PFSK-1 (cell line): Measurements from ENCODE around the gene FNDC10.

ENCODE experiments used
- SIN3A ChIP-seq: IDR thresholded peaks from 2 replicates; pipeline ENCODE4 v1.6.1; 2012; ENCODE audit warnings: mild to moderate bottlenecking, low read length, moderate library complexity, borderline replicate concordance; ENCODE audit not compliant: insufficient read depth
- TAF1 ChIP-seq: IDR thresholded peaks from 2 replicates; pipeline ENCODE4 v1.6.1; 2012; ENCODE audit warnings: low read length, control low read depth, borderline replicate concordance; ENCODE audit not compliant: insufficient read depth
- TF ChIP-seq, protein P1 (sequence below), 2 experiments: IDR thresholded peaks; 2 replicates each; pipeline versions ENCODE4 v1.6.1 to v1.8.0; 2011 to 2012; ENCODE audit warnings: low read depth in 2 of 2, low read length in 2 of 2, control low read depth in 1 of 2, inconsistent platforms in 1 of 2, mild to moderate bottlenecking in 1 of 2, moderate library complexity in 1 of 2; ENCODE audit not compliant: insufficient read depth in 1 of 2

- TF ChIP-seq, protein P1, sequence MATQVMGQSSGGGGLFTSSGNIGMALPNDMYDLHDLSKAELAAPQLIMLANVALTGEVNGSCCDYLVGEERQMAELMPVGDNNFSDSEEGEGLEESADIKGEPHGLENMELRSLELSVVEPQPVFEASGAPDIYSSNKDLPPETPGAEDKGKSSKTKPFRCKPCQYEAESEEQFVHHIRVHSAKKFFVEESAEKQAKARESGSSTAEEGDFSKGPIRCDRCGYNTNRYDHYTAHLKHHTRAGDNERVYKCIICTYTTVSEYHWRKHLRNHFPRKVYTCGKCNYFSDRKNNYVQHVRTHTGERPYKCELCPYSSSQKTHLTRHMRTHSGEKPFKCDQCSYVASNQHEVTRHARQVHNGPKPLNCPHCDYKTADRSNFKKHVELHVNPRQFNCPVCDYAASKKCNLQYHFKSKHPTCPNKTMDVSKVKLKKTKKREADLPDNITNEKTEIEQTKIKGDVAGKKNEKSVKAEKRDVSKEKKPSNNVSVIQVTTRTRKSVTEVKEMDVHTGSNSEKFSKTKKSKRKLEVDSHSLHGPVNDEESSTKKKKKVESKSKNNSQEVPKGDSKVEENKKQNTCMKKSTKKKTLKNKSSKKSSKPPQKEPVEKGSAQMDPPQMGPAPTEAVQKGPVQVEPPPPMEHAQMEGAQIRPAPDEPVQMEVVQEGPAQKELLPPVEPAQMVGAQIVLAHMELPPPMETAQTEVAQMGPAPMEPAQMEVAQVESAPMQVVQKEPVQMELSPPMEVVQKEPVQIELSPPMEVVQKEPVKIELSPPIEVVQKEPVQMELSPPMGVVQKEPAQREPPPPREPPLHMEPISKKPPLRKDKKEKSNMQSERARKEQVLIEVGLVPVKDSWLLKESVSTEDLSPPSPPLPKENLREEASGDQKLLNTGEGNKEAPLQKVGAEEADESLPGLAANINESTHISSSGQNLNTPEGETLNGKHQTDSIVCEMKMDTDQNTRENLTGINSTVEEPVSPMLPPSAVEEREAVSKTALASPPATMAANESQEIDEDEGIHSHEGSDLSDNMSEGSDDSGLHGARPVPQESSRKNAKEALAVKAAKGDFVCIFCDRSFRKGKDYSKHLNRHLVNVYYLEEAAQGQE (IDR thresholded peaks at IDR 0.05; ENCODE audit: insufficient read depth in 1 of 2, low read depth in 2 of 2, low read length in 2 of 2): no peak
- TF ChIP-seq SIN3A (no peak), TAF1 (no peak)
Measured at GRCh38 chr1:1603671-1604373, 3.9 kb upstream of the FNDC10 start.
